AG04450 (cell line): Measurements from ENCODE around the gene ZFP57. TPM values are rescaled to one million over a fixed set of nuclear protein-coding genes. Genes with fewer than 3 reads are reported as not detected.

Experiments used
- CTCF ChIA-PET: fragments of 300-600, 350-600 bp; formaldehyde crosslinking; extraction: SDS; loops from one replicate; lab custom pipeline; 2022; ENCODE audit warnings: antibody characterized with exemption, inconsistent platforms; lab: Charles Lee
- POLR2A ChIA-PET: fragments of 350-600 bp; formaldehyde crosslinking; extraction: SDS; loops from one replicate; lab custom pipeline; 2021; ENCODE audit warnings: antibody characterized with exemption, inconsistent platforms; lab: Yijun Ruan, JAX
- DNase-seq: peaks from one replicate; pipeline ENCODE4 v3.0.0-alpha.2; 2011; ENCODE audit warnings: low read depth, low spot score
- H3K27ac ChIP-seq: one replicate; pipeline ENCODE4 v1.5.1; 2012; ENCODE audit warnings: low read depth, low read length, control low read depth
- H3K27me3 ChIP-seq: one replicate; pipeline ENCODE4 v1.6.0; 2012; ENCODE audit warnings: low read length; ENCODE audit not compliant: control insufficient read depth, insufficient read depth
- H3K4me3 ChIP-seq: 2 replicates; pipeline ENCODE4 v1.5.1; 2011; ENCODE audit warnings: mild to moderate bottlenecking, low read depth, low read length, control low read depth
- H3K9me3 ChIP-seq: 2 replicates; pipeline ENCODE4 v1.5.1; 2012; ENCODE audit warnings: low read length; ENCODE audit not compliant: control insufficient read depth, insufficient read depth
- CTCF ChIP-seq: IDR thresholded peaks from 2 replicates; pipeline ENCODE4 v1.5.1; 2011; ENCODE audit warnings: low read depth, low read length, control low read depth, inconsistent platforms
- polyA plus RNA-seq: library from polyadenylated mRNA; depleted of rRNA; stranded (reverse); fragments of >200 nt; gene quantifications from 2 replicates; pipeline ENCODE4 v1.2.3, GENCODE V29; 2011

The ZFP57 gene
- polyA plus RNA-seq, 1 experiment = not detected

DNA sequence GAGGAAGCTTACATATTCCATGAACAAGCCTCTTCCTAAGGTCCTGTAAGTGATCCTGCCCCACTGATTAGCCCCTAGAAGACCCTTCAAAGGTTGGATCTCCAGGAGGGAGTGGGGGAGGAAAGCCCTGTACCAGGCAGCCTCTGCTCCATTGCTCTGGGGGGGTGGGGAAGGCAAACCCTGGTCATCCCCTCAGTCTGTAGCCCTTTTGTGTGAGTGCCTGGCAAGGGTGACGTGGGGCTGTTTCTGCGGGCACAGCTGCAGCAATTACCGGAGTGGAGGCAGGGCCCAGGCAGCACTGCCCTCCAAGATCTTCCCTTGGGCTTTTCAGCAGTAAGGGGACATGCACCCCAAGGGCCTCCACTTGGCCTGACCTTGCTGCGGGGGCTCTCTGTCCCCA is 24.2 kb downstream of the ZFP57 start, which contains the start of gene MOG:
Gene MOG (plus strand): TSS at position 295 of the 400 bp plus-strand sequence. CDS start 118 bp downstream, outside the sequence.
- CTCF ChIA-PET = interaction anchor here (0.8 to 1.0 kb wide), 2 partner anchors 9 to 31 kb away, joined by 3 to 4 read pairs; no protein-coding TSS in a partner anchor
- POLR2A ChIA-PET = no interaction called here
- Histone ChIP-seq H3K27ac (no peak within 1 kb of the TSS), H3K27me3 (peaks cover 16% of the 10 kb centered on the region), H3K4me3 (no peak within 1 kb of the TSS), H3K9me3 (no peaks in the 10 kb centered on the region)
- TF ChIP-seq CTCF = no peak
- DNase-seq = no peak

- CTCF ChIA-PET = interaction anchor here (0.8 kb wide), 1 partner anchor 30 kb away, joined by 4 read pairs; no protein-coding TSS in a partner anchor
These were observed 24.8 kb downstream of the ZFP57 start for GRCh38 chr6:29656157-29656556.

DNA sequence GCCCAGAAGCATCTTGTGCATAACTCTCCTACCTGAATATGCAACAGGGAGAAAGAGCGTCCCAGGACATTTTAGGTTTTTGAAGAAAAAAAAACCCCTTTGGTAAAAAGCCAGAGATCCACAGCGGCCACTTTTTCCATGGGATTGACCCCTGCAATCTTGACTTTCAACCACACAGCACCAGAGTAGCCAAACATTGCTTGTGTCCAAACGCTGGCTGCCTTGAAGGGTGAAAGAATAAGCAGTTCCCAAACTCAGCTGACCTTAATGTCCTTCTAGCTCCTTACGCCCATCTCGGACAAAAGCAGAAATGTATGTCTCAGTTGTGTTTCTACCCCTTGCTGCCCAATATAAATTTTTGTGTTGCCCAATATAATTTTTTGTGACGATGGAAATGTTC is 25.3 kb downstream of the ZFP57 start:
- Histone ChIP-seq H3K27ac (no peak overlapping the region), H3K9me3 (no peaks in the 10 kb centered on the region), H3K4me3 (no peak overlapping the region), H3K27me3 (peaks cover 16% of the 10 kb centered on the region)
- TF ChIP-seq CTCF = no peak
- ChIA-PET POLR2A (no interaction called here), CTCF (no interaction called here)
- DNase-seq = no peak

More at GRCh38 chr6:29656157-29656556, 24.8 kb downstream of the ZFP57 start:
- peaks cover 16% of the 10 kb centered on the region for H3K27me3 ChIP-seq
- H3K4me3 ChIP-seq = no peak overlapping the region
- H3K27ac ChIP-seq = no peak overlapping the region
- no peaks in the 10 kb centered on the region for H3K9me3 ChIP-seq
- POLR2A ChIA-PET = no interaction called here
- DNase-seq = no peak
- TF ChIP-seq CTCF = no peak

DNA sequence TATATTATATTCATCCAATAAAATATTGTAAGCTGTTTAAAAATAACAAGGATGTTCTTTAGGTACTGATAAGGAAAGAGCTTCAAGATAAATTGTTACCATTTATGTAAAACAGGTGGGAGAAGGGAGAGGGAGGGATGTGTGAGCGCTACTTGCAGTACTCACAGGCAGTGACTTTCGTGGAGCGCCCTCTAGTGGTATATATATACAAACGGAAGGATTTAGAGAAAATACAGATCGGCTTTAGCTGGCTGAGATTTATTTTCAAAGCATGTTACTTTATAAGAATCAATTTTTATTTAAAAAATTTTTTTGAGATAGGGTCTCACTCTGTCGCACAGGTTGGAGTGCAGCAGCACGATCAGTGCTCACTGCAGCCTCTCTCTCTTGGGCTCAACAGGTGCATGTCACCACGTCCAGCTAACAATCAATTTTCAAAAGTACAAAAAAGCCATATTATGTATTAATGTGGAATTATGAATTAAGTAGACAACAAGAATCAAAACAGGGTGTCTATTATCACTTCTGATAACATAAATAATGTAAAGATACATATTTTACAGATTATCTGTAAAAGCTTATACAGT is 27.4 kb downstream of the ZFP57 start:
- Histone ChIP-seq H3K27ac (no peak overlapping the region), H3K9me3 (no peaks in the 10 kb centered on the region), H3K27me3 (peaks cover 8% of the 10 kb centered on the region), H3K4me3 (no peak overlapping the region)
- peak; percentile 77 for TF ChIP-seq CTCF
- POLR2A ChIA-PET = no interaction called here
- peak; percentile 57 for DNase-seq
- CTCF ChIA-PET = interaction anchor here (0.6 to 9.0 kb wide), 71 partner anchors 10 to 1881 kb away, joined by 3 to 281 read pairs (median 5); partner anchors contain the start of genes GABBR1, OR11A1, OR2H1 and POLR1H

DNA sequence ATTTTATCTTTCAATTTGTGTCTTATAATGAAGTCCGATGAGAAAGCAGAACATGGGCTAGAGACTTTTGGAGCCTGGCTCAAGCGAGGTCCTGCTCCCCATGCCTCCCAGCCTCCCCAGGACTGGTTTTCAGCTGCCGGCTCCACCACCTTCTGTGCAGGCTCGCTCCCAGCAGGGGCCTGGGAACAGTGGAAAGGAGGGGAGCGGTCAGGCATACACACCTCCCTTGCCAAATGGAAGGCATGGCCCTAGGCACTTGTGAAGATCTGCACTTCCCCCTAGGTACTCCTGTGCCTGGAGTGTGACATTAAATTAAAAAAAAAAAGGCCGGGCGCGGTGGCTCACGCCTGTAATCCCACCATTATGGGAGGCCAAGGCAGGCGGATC is 28.8 kb downstream of the ZFP57 start:
- H3K4me3 ChIP-seq = no peak overlapping the region
- H3K27ac ChIP-seq = no peak overlapping the region
- TF ChIP-seq CTCF = no peak
- H3K9me3 ChIP-seq = no peaks in the 10 kb centered on the region
- POLR2A ChIA-PET = no interaction called here
- peaks cover 4% of the 10 kb centered on the region for H3K27me3 ChIP-seq
- DNase-seq = no peak
- CTCF ChIA-PET = interaction anchor here (0.7 to 9.0 kb wide), 14 partner anchors 12 to 1045 kb away, joined by 3 to 281 read pairs (median 14); partner anchors contain the start of gene GABBR1
